ENCODE data around the gene TRHDE.

DNA sequence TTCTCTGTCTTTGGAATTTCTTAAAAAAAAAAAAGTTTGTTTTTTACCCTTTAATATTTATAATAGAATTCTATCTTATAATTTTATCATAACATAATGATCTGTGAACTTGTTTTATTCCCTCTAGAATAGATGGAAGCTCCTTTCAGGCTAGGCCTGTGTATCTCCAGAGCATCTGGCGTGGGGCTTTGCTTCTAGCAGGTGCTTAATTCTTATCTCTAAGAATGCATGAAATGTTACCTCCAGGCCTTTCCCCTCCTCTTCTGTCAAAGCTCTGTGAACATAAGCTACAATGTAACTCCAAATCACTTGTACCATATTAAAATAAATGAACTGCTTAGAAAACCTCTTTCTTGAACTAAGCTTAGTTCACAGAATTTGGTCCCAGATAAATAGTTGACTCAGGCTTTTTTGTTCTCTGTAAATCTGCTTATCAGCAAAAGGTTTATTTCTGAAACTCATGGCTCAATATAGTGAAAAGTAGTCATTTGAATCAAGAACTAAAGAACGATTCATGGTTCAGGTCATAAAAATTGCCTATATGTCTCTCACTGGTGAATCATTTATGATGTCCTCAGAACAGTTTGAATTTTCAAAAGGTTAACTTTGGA is 407.1 kb downstream of the TRHDE start:
- TF ChIP-seq CTCF (conservative IDR thresholded peaks at IDR 0.05 in 1 of 2, IDR thresholded peaks at IDR 0.05 in 1 of 2; ENCODE audit: low read depth in 1 of 2, low read length in 2 of 2) = no peak
- TF ChIP-seq EZH2 (IDR thresholded peaks at IDR 0.05; ENCODE audit: low read length, missing control alignments) = no peak

Data from fibroblast of lung (primary cell).